HCT116 (cell line): ENCODE measurements around the gene PPP2CA. TPM values are rescaled to one million over a fixed set of nuclear protein-coding genes. Genes with fewer than 3 reads are reported as not detected.

Source experiments
- ATAC-seq: fragments of 200-7000 bp; cut with Tn5 transposase; 2 replicates; pipeline ENCODE4 v1.9.1; 2020; ENCODE audit warnings: mild to moderate bottlenecking, moderate library complexity
- BruUV-seq: library from RNA; stranded (reverse); fragments of 400-500 nt; replicated peaks from 2 replicates; lab custom pipeline; 2021; lab: Mats Ljungman, UMichigan
- CTCF ChIA-PET: fragments of 300-600 bp; sonication (Branson Sonifier 250); formaldehyde crosslinking; loops from one replicate; lab custom pipeline; 2021; ENCODE audit warnings: antibody characterized with exemption; lab: Charles Lee
- POLR2A ChIA-PET: fragments of 300-600, 350-600 bp; sonication (Branson Sonifier 250); formaldehyde crosslinking; loops from one replicate; lab custom pipeline; 2021; ENCODE audit warnings: antibody characterized with exemption; lab: Charles Lee
- RAD21 ChIA-PET, 2 experiments: fragments of 300-600 bp; sonication (Branson Sonifier 250); formaldehyde crosslinking; loops; one replicate each; lab custom pipeline; 2023; ENCODE audit warnings: low total read pairs in 2 of 2; ENCODE audit not compliant: uncharacterized antibody in 2 of 2, unreplicated experiment in 2 of 2, low non-redundant PET in 1 of 2; lab: Charles Lee
- DNase-seq: peaks from one replicate; pipeline ENCODE4 v3.0.0-alpha.2; 2010; ENCODE audit warnings: low read depth, low spot score
- H2AFZ ChIP-seq: fragments of 200-600 bp; shearing (Covaris generic), sonication (generic); 2 replicates; pipeline ENCODE4 v1.6.1; 2017; ENCODE audit warnings: low read depth, mixed run types, mixed read lengths, antibody characterized with exemption, low read length; ENCODE audit not compliant: poor library complexity, severe bottlenecking
- H3K27ac ChIP-seq: 2 replicates; pipeline ENCODE4 v1.5.1; 2012; ENCODE audit warnings: low read depth, low read length
- H3K27me3 ChIP-seq: fragments of 200-600 bp; sonication (generic); 2 replicates; pipeline ENCODE4 v1.6.1; 2016; ENCODE audit warnings: mixed run types, low read length, mixed read lengths; ENCODE audit not compliant: insufficient read depth
- H3K36me3 ChIP-seq, 2 experiments: fragments of 200-500 bp in 1 of 2; fragments of 200-600 bp in 1 of 2; sonication (Bioruptor generic) in 1 of 2; sonication (generic) in 1 of 2; 2 replicates each; pipeline versions ENCODE4 v1.5.1 to v1.6.1; 2014 to 2016; ENCODE audit warnings: low read length in 2 of 2, inconsistent platforms in 1 of 2, mixed read lengths in 1 of 2, mixed run types in 1 of 2; ENCODE audit not compliant: insufficient read depth in 2 of 2, control insufficient read depth in 1 of 2
- H3K4me1 ChIP-seq, 2 experiments: fragments of 200-600 bp in 1 of 2; sonication (generic) in 1 of 2; 2 replicates each; pipeline versions ENCODE4 v1.5.1 to v1.6.1; 2012 to 2017; ENCODE audit warnings: low read length in 2 of 2, inconsistent platforms in 1 of 2, mild to moderate bottlenecking in 1 of 2, mixed read lengths in 1 of 2, mixed run types in 1 of 2, moderate library complexity in 1 of 2; ENCODE audit not compliant: insufficient read depth in 2 of 2, control insufficient read depth in 1 of 2
- H3K4me2 ChIP-seq: fragments of 200-600 bp; sonication (generic); 2 replicates; pipeline ENCODE4 v1.6.1; 2017; ENCODE audit warnings: mixed run types, low read length, mixed read lengths
- H3K4me3 ChIP-seq, 2 experiments: fragments of 200-600 bp in 1 of 2; sonication (generic) in 1 of 2; replicated peaks in 1 of 2; 2 replicates each; pipeline ENCODE4 v1.5.1; 2011 to 2016; ENCODE audit warnings: low read length in 2 of 2, control low read depth in 1 of 2, low read depth in 1 of 2, mild to moderate bottlenecking in 1 of 2, mixed read lengths in 1 of 2, mixed run types in 1 of 2
- H3K79me2 ChIP-seq: fragments of 200-600 bp; sonication (generic); 2 replicates; pipeline ENCODE4 v1.6.1; 2017; ENCODE audit warnings: mild to moderate bottlenecking, mixed run types, low read length, moderate library complexity, mixed read lengths; ENCODE audit not compliant: insufficient read depth
- H3K9ac ChIP-seq: fragments of 200-600 bp; sonication (generic); 2 replicates; pipeline ENCODE4 v1.6.1; 2016; ENCODE audit warnings: low read length, mixed read lengths
- H3K9me2 ChIP-seq: fragments of 200-600 bp; sonication (generic), shearing (Covaris generic); 2 replicates; pipeline ENCODE4 v1.6.1; 2017; ENCODE audit warnings: mixed run types, mild to moderate bottlenecking, moderate library complexity; ENCODE audit not compliant: insufficient read depth
- H3K9me3 ChIP-seq, 2 experiments: fragments of 200-500 bp in 1 of 2; fragments of 200-600 bp in 1 of 2; sonication (Bioruptor generic) in 1 of 2; sonication (generic) in 1 of 2; 2 replicates each; pipeline ENCODE4 v1.6.1; 2014 to 2017; ENCODE audit warnings: low read length in 2 of 2, mixed read lengths in 2 of 2, inconsistent platforms in 1 of 2, low read depth in 1 of 2, mild to moderate bottlenecking in 1 of 2, mixed run types in 1 of 2, moderate library complexity in 1 of 2; ENCODE audit not compliant: control insufficient read depth in 1 of 2, insufficient read depth in 1 of 2
- H4K20me1 ChIP-seq: fragments of 200-600 bp; sonication (generic), shearing (Covaris generic); 2 replicates; pipeline ENCODE4 v1.6.1; 2017; ENCODE audit warnings: mixed run types, mild to moderate bottlenecking, moderate library complexity; ENCODE audit not compliant: insufficient read depth
- ATF3 ChIP-seq: IDR thresholded peaks from 2 replicates; pipeline ENCODE4 v1.6.1; 2012
- CBX3 ChIP-seq: IDR thresholded peaks from 2 replicates; pipeline ENCODE4 v1.6.1; 2012; ENCODE audit warnings: low read depth
- EZH2 ChIP-seq: fragments of 200-600 bp; sonication (generic); IDR thresholded peaks from 2 replicates; pipeline ENCODE4 v1.6.1; 2017; ENCODE audit warnings: antibody characterized with exemption, mixed run types
- EZH2phosphoT487 ChIP-seq: fragments of 200-600 bp; IDR thresholded peaks from 2 replicates; pipeline ENCODE4 v1.6.1; 2018; ENCODE audit warnings: antibody characterized with exemption, borderline replicate concordance
- FOSL1 ChIP-seq: IDR thresholded peaks from 2 replicates; pipeline ENCODE4 v1.6.1; 2012; ENCODE audit warnings: low read depth
- JUND ChIP-seq: IDR thresholded peaks from 2 replicates; pipeline ENCODE4 v1.6.1; 2012
- POLR2A ChIP-seq: IDR thresholded peaks from 2 replicates; pipeline ENCODE4 v1.7.0; 2011; ENCODE audit warnings: borderline replicate concordance; ENCODE audit not compliant: insufficient read depth, insufficient read length; ENCODE audit errors: extremely low read depth
- POLR2AphosphoS5 ChIP-seq: IDR thresholded peaks from 2 replicates; pipeline ENCODE4 v1.6.1; 2011; ENCODE audit warnings: mild to moderate bottlenecking, low read depth, low read length, moderate library complexity
- RAD21 ChIP-seq: IDR thresholded peaks from 2 replicates; pipeline ENCODE4 v1.6.1; 2012; ENCODE audit warnings: low read depth, mild to moderate bottlenecking
- REST ChIP-seq: IDR thresholded peaks from 2 replicates; pipeline ENCODE4 v1.6.1; 2012; ENCODE audit warnings: low read depth
- SIN3A ChIP-seq: IDR thresholded peaks from 2 replicates; pipeline ENCODE4 v1.6.1; 2012; ENCODE audit warnings: low read depth
- SP1 ChIP-seq: IDR thresholded peaks from 2 replicates; pipeline ENCODE4 v1.6.1; 2012; ENCODE audit warnings: low read depth
- SRF ChIP-seq: IDR thresholded peaks from 2 replicates; pipeline ENCODE4 v1.6.1; 2012; ENCODE audit warnings: low read depth
- TCF7L2 ChIP-seq: IDR thresholded peaks from 2 replicates; pipeline ENCODE4 v1.7.0; 2011; ENCODE audit warnings: borderline replicate concordance, inconsistent platforms; ENCODE audit not compliant: insufficient read depth, insufficient read length; ENCODE audit errors: extremely low read depth
- ZBTB33 ChIP-seq: IDR thresholded peaks from 2 replicates; pipeline ENCODE4 v1.6.1; 2011; ENCODE audit warnings: mild to moderate bottlenecking, low read length, moderate library complexity; ENCODE audit not compliant: insufficient replicate concordance; ENCODE audit errors: extremely low read depth
- ZFX ChIP-seq: fragments of 450-650 bp; IDR thresholded peaks from 2 replicates; pipeline ENCODE4 v1.6.1; 2017
- ZNF274 ChIP-seq: fragments of 200-500 bp; sonication (Bioruptor generic); IDR thresholded peaks from 2 replicates; pipeline ENCODE4 v1.6.1; 2014; ENCODE audit warnings: mild to moderate bottlenecking, low read depth, low read length, inconsistent platforms
- intact Hi-C: fragments of 100-400 bp; cut with micrococcal nuclease; formaldehyde crosslinking; loops from 2 replicates; pipeline ENCODE4 v1.10.0; 2022
- total RNA-seq: library from RNA; stranded (reverse); gene quantifications from one replicate; pipeline ENCODE4 v1.2.1, GENCODE V29; 2021; ENCODE audit not compliant: unreplicated experiment
- TF ChIP-seq, protein P1 (sequence below): IDR thresholded peaks from 2 replicates; pipeline ENCODE4 v1.6.1; 2012
- TF ChIP-seq, protein P2 (sequence below), 3 experiments: fragments of 200-600 bp in 1 of 3; sonication (generic) in 1 of 3; IDR thresholded peaks in 2 of 3; conservative IDR thresholded peaks in 1 of 3; 2 replicates each; pipeline ENCODE4 v1.5.1; 2012 to 2017; ENCODE audit warnings: low read depth in 2 of 3, low read length in 2 of 3, antibody characterized with exemption in 1 of 3, borderline replicate concordance in 1 of 3, control low read depth in 1 of 3, mild to moderate bottlenecking in 1 of 3, mixed read lengths in 1 of 3, mixed run types in 1 of 3, moderate library complexity in 1 of 3; ENCODE audit not compliant: insufficient read depth in 1 of 3

PPP2CA gene
- total RNA-seq, 1 experiment from 2014 or later = 167 TPM

DNA sequence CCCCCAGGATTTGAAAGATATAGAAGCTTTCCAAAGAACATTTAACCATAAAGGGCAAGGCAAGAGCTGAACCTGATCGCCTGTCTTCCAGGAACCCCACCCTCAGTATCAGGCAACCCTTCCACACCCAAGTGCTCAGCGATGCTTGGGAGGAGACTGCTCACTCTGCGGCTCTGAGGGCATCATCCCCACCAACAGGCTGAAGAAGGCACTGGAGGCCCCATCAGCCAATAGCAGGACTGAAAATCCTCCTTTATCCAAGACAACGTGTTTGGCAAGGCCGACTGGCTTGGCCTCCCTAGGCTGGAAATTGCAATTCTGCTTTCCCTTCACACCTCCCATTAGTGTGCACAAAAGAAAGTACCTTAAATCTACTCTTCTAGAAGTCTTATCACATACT lies 1.4 kb upstream of the PPP2CA start:
- Histone ChIP-seq H3K4me1 (peaks cover 9 to 32% of the 10 kb centered on the region in 2 experiments), H3K4me2 (peak overlapping the region; percentile 84), H3K27me3 (no peaks in the 10 kb centered on the region), H4K20me1 (peaks cover 26% of the 10 kb centered on the region; the same call in 1 of the 2 replicates), H3K9me2 (no peaks in the 10 kb centered on the region), H3K9me3 (no peaks in the 10 kb centered on the region), H3K36me3 (peaks cover 0 to 7% of the 10 kb centered on the region in 2 experiments; a peak in 1 of 4 replicates), H3K4me3 (peak overlapping the region; percentile 83 to 95), H3K9ac (peak overlapping the region; percentile 100; the same call in 1 of the 2 replicates), H3K27ac (peak overlapping the region; percentile 98), H2AFZ (no peak overlapping the region), H3K79me2 (peaks cover 44% of the 10 kb centered on the region)
- DNase-seq = no peak
- no peak for ATAC-seq
- ChIA-PET POLR2A (interaction anchor here (0.6 to 1.6 kb wide), 2 partner anchors 9 to 21 kb away, joined by 3 to 6 read pairs; no protein-coding TSS in a partner anchor), RAD21 (interaction anchor here in 1 of 2 experiments (1.2 kb wide), 1 partner anchor 21 kb away, joined by 3 read pairs; no protein-coding TSS in a partner anchor), CTCF (interaction anchor here (2.3 kb wide), 1 partner anchor 9 kb away, joined by 7 read pairs; no protein-coding TSS in a partner anchor)
- BruUV-seq = no TSS peak
- TF ChIP-seq FOSL1 = no peak
- no peak for TF ChIP-seq POLR2A
- TF ChIP-seq ZFX = no peak
- TF ChIP-seq TCF7L2 = no peak
- no peak for TF ChIP-seq CBX3
- TF ChIP-seq, protein P1, sequence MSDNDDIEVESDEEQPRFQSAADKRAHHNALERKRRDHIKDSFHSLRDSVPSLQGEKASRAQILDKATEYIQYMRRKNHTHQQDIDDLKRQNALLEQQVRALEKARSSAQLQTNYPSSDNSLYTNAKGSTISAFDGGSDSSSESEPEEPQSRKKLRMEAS = no peak
- no peak for TF ChIP-seq ATF3
- no peak for TF ChIP-seq ZNF274
- TF ChIP-seq EZH2 = no peak
- no peak for TF ChIP-seq POLR2AphosphoS5
- TF ChIP-seq SRF = no peak
- TF ChIP-seq JUND = no peak
- TF ChIP-seq REST = no peak
- no peak for TF ChIP-seq SP1
- TF ChIP-seq, protein P2, sequence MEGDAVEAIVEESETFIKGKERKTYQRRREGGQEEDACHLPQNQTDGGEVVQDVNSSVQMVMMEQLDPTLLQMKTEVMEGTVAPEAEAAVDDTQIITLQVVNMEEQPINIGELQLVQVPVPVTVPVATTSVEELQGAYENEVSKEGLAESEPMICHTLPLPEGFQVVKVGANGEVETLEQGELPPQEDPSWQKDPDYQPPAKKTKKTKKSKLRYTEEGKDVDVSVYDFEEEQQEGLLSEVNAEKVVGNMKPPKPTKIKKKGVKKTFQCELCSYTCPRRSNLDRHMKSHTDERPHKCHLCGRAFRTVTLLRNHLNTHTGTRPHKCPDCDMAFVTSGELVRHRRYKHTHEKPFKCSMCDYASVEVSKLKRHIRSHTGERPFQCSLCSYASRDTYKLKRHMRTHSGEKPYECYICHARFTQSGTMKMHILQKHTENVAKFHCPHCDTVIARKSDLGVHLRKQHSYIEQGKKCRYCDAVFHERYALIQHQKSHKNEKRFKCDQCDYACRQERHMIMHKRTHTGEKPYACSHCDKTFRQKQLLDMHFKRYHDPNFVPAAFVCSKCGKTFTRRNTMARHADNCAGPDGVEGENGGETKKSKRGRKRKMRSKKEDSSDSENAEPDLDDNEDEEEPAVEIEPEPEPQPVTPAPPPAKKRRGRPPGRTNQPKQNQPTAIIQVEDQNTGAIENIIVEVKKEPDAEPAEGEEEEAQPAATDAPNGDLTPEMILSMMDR (IDR thresholded peaks at IDR 0.05 in 2 of 3, conservative IDR thresholded peaks at IDR 0.05 in 1 of 3; ENCODE audit: borderline replicate concordance in 1 of 3, insufficient read depth in 1 of 3, low read depth in 2 of 3, low read length in 2 of 3) = no peak
- no peak for TF ChIP-seq ZBTB33
- TF ChIP-seq RAD21 = no peak
- no peak for TF ChIP-seq EZH2phosphoT487
- TF ChIP-seq SIN3A = no peak
- intact Hi-C loops = loop anchor here (5.0 kb wide), 1 partner anchor 45 kb away; no protein-coding TSS in a partner anchor
